Measurements from ENCODE around the gene ENPEP. TPM values are rescaled to one million over a fixed set of nuclear protein-coding genes. Genes with fewer than 3 reads are reported as not detected.
"Not testable (repeated sequence)": the region's sequence is repeated elsewhere in the genome, so short reads cannot be mapped to it uniquely, and the experiment has no call there.

Gene ENPEP
- 10 to 100 TPM in 1 of 2 donors, 1 to 10 TPM in 1; 4.5 to 41.5 TPM for total RNA-seq
- polyA plus RNA-seq = 10 to 100 TPM; 16.5 to 34.6 TPM

- H3K36me3 ChIP-seq (ENCODE audit: control insufficient read depth in 4 of 4, insufficient read depth in 3 of 4, low read depth in 1 of 4, low read length in 3 of 4) = no peaks in the 10 kb centered on the region
- DNase-seq (ENCODE audit: low spot score) = no peak
- H3K4me1 ChIP-seq (ENCODE audit: control insufficient read depth in 4 of 4, insufficient read depth in 4 of 4, low read length in 3 of 4) = peaks cover 2 to 39% (median 24%) of the 10 kb centered on the region in 4 donors
- TF ChIP-seq TAF1 (conservative IDR thresholded peaks at IDR 0.05) (peak; percentile 97), RAD21 (IDR thresholded peaks at IDR 0.05) (peak in 1 of 2 donors; percentile 51), NR2F2 (IDR thresholded peaks at IDR 0.05) (peak; percentile 23), CTCF (IDR thresholded peaks at IDR 0.05; ENCODE audit: low read depth, low read length, missing input control) (no peak), SP1 (IDR thresholded peaks at IDR 0.05) (peak; percentile 81), RXRA (IDR thresholded peaks at IDR 0.05) (peak; percentile 60 to 71), ATF3 (IDR thresholded peaks at IDR 0.05) (peak; percentile 63), MAX (IDR thresholded peaks at IDR 0.05) (no peak), EGR1 (IDR thresholded peaks at IDR 0.05; ENCODE audit: low read depth in 2 of 2) (peak in 1 of 2 donors; percentile 34), ZBTB33 (IDR thresholded peaks at IDR 0.05) (no peak), HNF4A (conservative IDR thresholded peaks at IDR 0.05) (peak; percentile 64 to 67), HNF4G (IDR thresholded peaks at IDR 0.05) (peak; percentile 33), REST (IDR thresholded peaks at IDR 0.05) (peak; percentile 92), JUND (IDR thresholded peaks at IDR 0.05) (peak in 1 of 2 donors; percentile 40), GABPA (IDR thresholded peaks at IDR 0.05 in 1 of 2, conservative IDR thresholded peaks at IDR 0.05 in 1 of 2) (no peak), FOXA1 (IDR thresholded peaks at IDR 0.05) (no peak), YY1 (IDR thresholded peaks at IDR 0.05) (peak; percentile 89), FOXA2 (IDR thresholded peaks at IDR 0.05) (no peak)
- WGBS = 22% methylated on average over 39 of the region's 39 CpGs
- no peaks in the 10 kb centered on the region for H3K9me3 ChIP-seq (ENCODE audit: control insufficient read depth in 4 of 4, low read length in 3 of 4)
- peak within 1 kb of the TSS; percentile 90 to 96 for H3K27ac ChIP-seq (ENCODE audit: low read depth in 1 of 2, low read length in 2 of 2)
- H3K27me3 ChIP-seq (ENCODE audit: control insufficient read depth in 4 of 4, insufficient read depth in 4 of 4, low read length in 3 of 4) = no peaks in the 10 kb centered on the region
- peak within 1 kb of the TSS; percentile 95 to 96 for H3K9ac ChIP-seq (ENCODE audit: low read depth in 1 of 2, low read length in 2 of 2)
- peak within 1 kb of the TSS; percentile 92 to 97 (median 93) for H3K4me3 ChIP-seq (ENCODE audit: low read depth in 1 of 3, low read length in 3 of 3)
Observed at GRCh38 chr4:110475881-110476818, at the start of gene ENPEP. ENPEP (plus strand) TSS chr4:110476155; CDS start chr4:110476415, 260 bp downstream.

GRCh38 chr4:110431805-110432204 lies 44.1 kb upstream of the ENPEP start:
- H3K27me3 ChIP-seq (ENCODE audit: control insufficient read depth in 4 of 4, insufficient read depth in 4 of 4, low read length in 3 of 4); H3K27ac ChIP-seq (ENCODE audit: low read depth in 1 of 2, low read length in 2 of 2); H3K9ac ChIP-seq (ENCODE audit: low read depth in 1 of 2, low read length in 2 of 2); H3K9me3 ChIP-seq (ENCODE audit: control insufficient read depth in 4 of 4, low read length in 3 of 4); H3K4me3 ChIP-seq (ENCODE audit: low read depth in 1 of 3, low read length in 3 of 3); H3K36me3 ChIP-seq (ENCODE audit: control insufficient read depth in 4 of 4, insufficient read depth in 3 of 4, low read depth in 1 of 4, low read length in 3 of 4); DNase-seq (ENCODE audit: low spot score); H3K4me1 ChIP-seq (ENCODE audit: control insufficient read depth in 4 of 4, insufficient read depth in 4 of 4, low read length in 3 of 4): not testable (repeated sequence)
- 61% methylated on average over 2 of the region's 2 CpGs for WGBS
